Ovary (tissue), 3 donors: ENCODE measurements around the gene OTUD3.

Experiments
- POLR2A ChIP-seq: fragments of 450-650 bp; IDR thresholded peaks from one replicate; pipeline ENCODE4 v1.6.1; 2017; ENCODE audit warnings: antibody characterized with exemption, mild to moderate bottlenecking, moderate library complexity
- TF ChIP-seq, protein P1 (sequence below), 3 donors: fragments of 450-650 bp in 2 of 3; fragments of 200-600 bp in 1 of 3; IDR thresholded peaks; one replicate each; pipeline versions ENCODE4 v1.5.1 to v1.8.0; 2016 to 2022; ENCODE audit warnings: antibody characterized with exemption in 3 of 3, mild to moderate bottlenecking in 1 of 3
- donor health status: DM: no; HTN: no; CAD: no.

- TF ChIP-seq, protein P1, sequence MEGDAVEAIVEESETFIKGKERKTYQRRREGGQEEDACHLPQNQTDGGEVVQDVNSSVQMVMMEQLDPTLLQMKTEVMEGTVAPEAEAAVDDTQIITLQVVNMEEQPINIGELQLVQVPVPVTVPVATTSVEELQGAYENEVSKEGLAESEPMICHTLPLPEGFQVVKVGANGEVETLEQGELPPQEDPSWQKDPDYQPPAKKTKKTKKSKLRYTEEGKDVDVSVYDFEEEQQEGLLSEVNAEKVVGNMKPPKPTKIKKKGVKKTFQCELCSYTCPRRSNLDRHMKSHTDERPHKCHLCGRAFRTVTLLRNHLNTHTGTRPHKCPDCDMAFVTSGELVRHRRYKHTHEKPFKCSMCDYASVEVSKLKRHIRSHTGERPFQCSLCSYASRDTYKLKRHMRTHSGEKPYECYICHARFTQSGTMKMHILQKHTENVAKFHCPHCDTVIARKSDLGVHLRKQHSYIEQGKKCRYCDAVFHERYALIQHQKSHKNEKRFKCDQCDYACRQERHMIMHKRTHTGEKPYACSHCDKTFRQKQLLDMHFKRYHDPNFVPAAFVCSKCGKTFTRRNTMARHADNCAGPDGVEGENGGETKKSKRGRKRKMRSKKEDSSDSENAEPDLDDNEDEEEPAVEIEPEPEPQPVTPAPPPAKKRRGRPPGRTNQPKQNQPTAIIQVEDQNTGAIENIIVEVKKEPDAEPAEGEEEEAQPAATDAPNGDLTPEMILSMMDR (IDR thresholded peaks at IDR 0.05), result no peak
- no peak for TF ChIP-seq POLR2A
Observed at GRCh38 chr1:19835578-19835977, 46.6 kb upstream of the OTUD3 start.
